ENCODE measurements around the gene C6orf89. TPM values are rescaled to one million over a fixed set of nuclear protein-coding genes. Genes with fewer than 3 reads are reported as not detected.

Gene C6orf89
- total RNA-seq, 1 experiment from 2014 or later, result 11.8 TPM

DNA sequence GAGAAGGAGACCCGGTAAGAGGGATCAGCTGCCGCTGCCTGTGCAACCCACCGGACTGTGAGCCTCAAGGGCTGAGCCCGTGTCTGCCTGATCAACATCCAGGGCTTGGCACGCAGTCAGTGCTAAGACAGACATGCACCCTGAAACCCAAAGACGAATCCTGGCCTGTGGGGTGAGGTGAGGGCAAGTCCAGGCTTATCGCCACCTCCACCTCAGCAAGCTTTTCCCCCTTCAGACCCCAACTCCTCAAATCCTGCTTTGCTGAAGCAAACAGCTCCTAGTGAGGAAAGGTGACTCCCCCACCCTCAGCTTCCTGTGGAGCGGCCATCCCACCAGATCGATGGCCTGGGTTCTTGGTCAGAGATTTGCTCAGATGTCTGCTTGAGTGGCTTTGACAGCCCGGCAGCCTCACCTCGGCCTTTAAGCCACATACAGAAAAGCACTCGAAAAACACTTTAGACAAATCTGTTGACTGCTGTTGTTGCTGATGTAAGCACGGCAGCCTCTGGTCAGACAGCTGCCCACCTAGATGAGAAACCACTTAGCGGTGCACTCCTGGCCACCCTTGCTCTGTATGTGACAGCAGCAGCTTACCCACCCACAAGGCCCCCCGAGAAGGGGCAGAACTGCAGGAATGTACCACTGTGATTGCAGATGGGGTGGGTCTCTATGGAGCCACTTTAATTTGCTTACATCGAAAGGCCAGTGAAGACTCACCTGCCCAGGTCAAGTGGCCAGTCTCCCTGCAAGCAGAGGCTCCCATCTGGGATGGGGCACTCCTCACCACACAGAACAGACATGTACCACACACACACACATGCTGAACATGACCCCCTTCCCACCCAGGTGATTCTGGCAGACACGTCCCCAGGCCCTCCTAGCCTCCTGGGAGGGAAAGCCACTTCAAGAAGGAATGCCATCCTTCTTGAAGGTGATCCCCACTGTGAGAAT lies 85.4 kb downstream of the C6orf89 start:
- H3K27ac ChIP-seq (ENCODE audit: insufficient read length, low read depth, low read length), result no peak overlapping the region
- Mint-ChIP-seq H3K36me3 (ENCODE audit: insufficient read depth in 1 of 3, low read depth in 3 of 3) (peaks cover 53 to 92% (median 85%) of the 10 kb centered on the region in 3 experiments), H3K27me3 (ENCODE audit: low read depth) (no peaks in the 10 kb centered on the region)

More for the DNA sequence above, 85.4 kb downstream of the C6orf89 start:
- Histone ChIP-seq H3K9ac (ENCODE audit: extremely low read depth, insufficient read length, low read length) (no peak overlapping the region), H2BK15ac (ENCODE audit: low read depth, low read length) (no peak overlapping the region), H2AK5ac (ENCODE audit: insufficient read length, low read length) (no peak overlapping the region), H2BK12ac (ENCODE audit: insufficient read length, low read depth, low read length) (no peak overlapping the region), H2BK5ac (ENCODE audit: insufficient read length, low read length) (no peak overlapping the region), H3K56ac (ENCODE audit: insufficient read length, low read depth, low read length) (no peak overlapping the region), H3K79me2 (ENCODE audit: insufficient read depth, low read length) (no peaks in the 10 kb centered on the region), H3K9me3 (ENCODE audit: control insufficient read depth, low read depth, low read length) (no peaks in the 10 kb centered on the region), H3K79me1 (ENCODE audit: insufficient read depth, low read depth, low read length, poor library complexity, severe bottlenecking) (no peaks in the 10 kb centered on the region), H4K5ac (ENCODE audit: insufficient read length, low read depth, low read length) (no peak overlapping the region), H4K91ac (ENCODE audit: insufficient read length, low read depth, low read length) (no peak overlapping the region), H3K27me3 (ENCODE audit: insufficient read depth, low read length) (no peaks in the 10 kb centered on the region), H3K23me2 (ENCODE audit: insufficient read length, low read depth, low read length, poor library complexity, severe bottlenecking) (no peaks in the 10 kb centered on the region), H3T11ph (ENCODE audit: low read length) (no peak overlapping the region), H3K14ac (ENCODE audit: insufficient read depth, low read length) (no peak overlapping the region), H3K4ac (ENCODE audit: low read depth, low read length) (no peak overlapping the region), H4K20me1 (ENCODE audit: control insufficient read depth, insufficient read depth, insufficient read length) (no peaks in the 10 kb centered on the region), H2BK120ac (ENCODE audit: low read depth, low read length, poor library complexity, severe bottlenecking) (no peak overlapping the region), H3K4me1 (ENCODE audit: insufficient read depth, low read length) (no peaks in the 10 kb centered on the region), H3K18ac (ENCODE audit: insufficient read length, low read depth, low read length) (no peak overlapping the region), H2AFZ (ENCODE audit: low read length) (no peak overlapping the region), H2BK20ac (ENCODE audit: low read depth, low read length, poor library complexity, severe bottlenecking) (no peak overlapping the region), H3K4me2 (ENCODE audit: insufficient read depth, insufficient read length, low read length) (no peak overlapping the region), H4K8ac (replicated peaks; ENCODE audit: insufficient read length, low read depth, low read length) (no peak overlapping the region), H3K23ac (ENCODE audit: insufficient read length, low read depth, low read length) (no peak overlapping the region)
- Mint-ChIP-seq H3K4me3 (no peak overlapping the region), H3K4me1 (no peaks in the 10 kb centered on the region), H3K9me3 (no peaks in the 10 kb centered on the region), H3K27ac (peak overlapping the region in 1 of 3 experiments; percentile 81; a peak in 2 of 7 replicates)
- no peak for DNase-seq
- WGBS (ENCODE audit: extremely low coverage, insufficient read length, low lambda C conversion rate), result no CpG with 5 or more reads among the region's 17 CpGs
- TF ChIP-seq, protein P1, sequence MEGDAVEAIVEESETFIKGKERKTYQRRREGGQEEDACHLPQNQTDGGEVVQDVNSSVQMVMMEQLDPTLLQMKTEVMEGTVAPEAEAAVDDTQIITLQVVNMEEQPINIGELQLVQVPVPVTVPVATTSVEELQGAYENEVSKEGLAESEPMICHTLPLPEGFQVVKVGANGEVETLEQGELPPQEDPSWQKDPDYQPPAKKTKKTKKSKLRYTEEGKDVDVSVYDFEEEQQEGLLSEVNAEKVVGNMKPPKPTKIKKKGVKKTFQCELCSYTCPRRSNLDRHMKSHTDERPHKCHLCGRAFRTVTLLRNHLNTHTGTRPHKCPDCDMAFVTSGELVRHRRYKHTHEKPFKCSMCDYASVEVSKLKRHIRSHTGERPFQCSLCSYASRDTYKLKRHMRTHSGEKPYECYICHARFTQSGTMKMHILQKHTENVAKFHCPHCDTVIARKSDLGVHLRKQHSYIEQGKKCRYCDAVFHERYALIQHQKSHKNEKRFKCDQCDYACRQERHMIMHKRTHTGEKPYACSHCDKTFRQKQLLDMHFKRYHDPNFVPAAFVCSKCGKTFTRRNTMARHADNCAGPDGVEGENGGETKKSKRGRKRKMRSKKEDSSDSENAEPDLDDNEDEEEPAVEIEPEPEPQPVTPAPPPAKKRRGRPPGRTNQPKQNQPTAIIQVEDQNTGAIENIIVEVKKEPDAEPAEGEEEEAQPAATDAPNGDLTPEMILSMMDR (conservative IDR thresholded peaks at IDR 0.05), result no peak

Measured in H9 (cell line).